Measurements from ENCODE around the gene ROBO4.

ROBO4 gene

DNA sequence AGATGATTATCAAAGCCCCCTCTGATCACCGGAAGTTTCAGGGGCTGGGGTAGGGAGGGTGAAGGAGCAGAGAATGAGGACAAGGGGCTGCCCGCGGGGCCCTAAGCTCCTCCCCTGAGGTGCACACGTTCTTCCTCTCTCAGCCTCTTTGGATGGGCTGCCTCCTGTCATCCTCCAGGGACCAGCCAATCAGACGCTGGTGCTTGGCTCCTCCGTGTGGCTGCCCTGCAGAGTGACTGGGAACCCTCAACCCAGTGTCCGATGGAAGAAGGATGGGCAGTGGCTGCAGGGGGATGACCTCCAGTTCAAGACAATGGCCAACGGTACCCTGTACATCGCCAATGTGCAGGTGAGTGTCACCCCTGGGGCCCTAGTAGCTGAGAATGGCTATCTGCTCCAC is 24.9 kb downstream of the ROBO4 start:
- DNase-seq (ENCODE audit: low spot score), result no peak

GRCh38 chr11:124872280-124872679 is 25.4 kb downstream of the ROBO4 start:
- DNase-seq (ENCODE audit: low spot score), result no peak

DNA sequence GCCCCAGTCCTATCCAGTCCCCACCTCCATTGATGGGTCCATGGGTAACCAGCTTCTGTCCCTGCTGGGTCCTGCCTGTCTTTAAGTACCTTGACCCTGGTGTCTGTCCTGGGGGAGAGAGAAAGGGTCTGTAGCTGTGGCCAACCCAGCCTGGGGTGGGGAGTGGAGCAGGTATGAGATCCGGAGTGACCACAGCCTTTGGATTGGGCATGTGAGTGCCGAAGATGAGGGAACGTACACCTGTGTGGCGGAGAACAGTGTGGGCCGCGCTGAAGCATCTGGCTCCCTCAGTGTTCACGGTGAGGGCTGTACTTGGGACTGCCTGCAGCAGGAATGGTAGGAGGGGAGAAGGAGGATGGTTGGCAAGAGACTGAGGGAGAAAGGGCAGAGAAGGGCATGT is 27.2 kb downstream of the ROBO4 start:
- no peak for DNase-seq (ENCODE audit: low spot score)

DNA sequence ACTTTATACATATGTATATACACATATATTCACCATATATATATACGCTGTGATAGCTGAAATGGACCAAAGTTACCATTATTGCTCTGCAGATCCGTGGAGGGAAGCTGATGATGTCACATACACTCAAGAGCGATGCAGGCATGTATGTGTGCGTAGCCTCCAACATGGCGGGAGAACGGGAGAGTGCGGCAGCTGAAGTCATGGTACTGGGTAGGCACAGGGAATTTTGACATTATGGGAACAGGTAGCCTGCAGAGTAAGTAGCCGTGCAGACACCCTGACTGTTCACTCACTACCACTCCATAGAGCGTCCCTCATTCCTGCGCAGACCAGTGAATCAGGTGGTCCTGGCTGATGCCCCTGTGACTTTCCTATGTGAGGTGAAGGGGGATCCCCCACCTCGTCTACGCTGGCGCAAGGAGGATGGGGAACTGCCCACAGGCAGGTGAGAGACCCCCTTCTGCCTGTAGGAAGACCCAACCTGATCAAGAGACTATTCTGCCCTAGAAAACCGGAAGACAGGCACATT is 27.7 kb downstream of the ROBO4 start:
- DNase-seq (ENCODE audit: low spot score), result no peak

- no peak for DNase-seq (ENCODE audit: low spot score)
These were observed 28.3 kb downstream of the ROBO4 start for GRCh38 chr11:124869331-124869730.

GRCh38 chr11:124868331-124869274 is 29.1 kb downstream of the ROBO4 start:
- DNase-seq (ENCODE audit: low spot score), result no peak

DNA sequence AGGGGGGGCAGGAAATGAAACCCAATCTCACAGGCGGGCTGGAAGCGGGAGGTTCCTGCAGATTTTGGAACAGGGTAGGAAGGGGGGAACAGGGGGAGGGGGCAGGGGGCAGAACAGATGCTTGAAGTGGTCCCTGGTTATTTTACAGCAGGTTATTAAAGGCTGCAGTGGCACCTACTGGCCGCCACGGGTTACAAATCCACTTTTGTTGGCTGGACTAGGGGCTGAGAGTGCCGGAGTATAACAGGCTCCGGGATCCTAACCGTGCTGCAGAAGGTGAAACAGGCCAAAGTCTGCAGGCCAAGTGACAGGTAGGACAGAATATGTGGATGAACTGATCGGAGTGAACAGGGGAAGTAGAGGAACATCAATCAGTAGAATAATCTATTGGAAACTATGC is 30.0 kb downstream of the ROBO4 start:
- peak; percentile 62 for DNase-seq (ENCODE audit: low spot score)

DNA sequence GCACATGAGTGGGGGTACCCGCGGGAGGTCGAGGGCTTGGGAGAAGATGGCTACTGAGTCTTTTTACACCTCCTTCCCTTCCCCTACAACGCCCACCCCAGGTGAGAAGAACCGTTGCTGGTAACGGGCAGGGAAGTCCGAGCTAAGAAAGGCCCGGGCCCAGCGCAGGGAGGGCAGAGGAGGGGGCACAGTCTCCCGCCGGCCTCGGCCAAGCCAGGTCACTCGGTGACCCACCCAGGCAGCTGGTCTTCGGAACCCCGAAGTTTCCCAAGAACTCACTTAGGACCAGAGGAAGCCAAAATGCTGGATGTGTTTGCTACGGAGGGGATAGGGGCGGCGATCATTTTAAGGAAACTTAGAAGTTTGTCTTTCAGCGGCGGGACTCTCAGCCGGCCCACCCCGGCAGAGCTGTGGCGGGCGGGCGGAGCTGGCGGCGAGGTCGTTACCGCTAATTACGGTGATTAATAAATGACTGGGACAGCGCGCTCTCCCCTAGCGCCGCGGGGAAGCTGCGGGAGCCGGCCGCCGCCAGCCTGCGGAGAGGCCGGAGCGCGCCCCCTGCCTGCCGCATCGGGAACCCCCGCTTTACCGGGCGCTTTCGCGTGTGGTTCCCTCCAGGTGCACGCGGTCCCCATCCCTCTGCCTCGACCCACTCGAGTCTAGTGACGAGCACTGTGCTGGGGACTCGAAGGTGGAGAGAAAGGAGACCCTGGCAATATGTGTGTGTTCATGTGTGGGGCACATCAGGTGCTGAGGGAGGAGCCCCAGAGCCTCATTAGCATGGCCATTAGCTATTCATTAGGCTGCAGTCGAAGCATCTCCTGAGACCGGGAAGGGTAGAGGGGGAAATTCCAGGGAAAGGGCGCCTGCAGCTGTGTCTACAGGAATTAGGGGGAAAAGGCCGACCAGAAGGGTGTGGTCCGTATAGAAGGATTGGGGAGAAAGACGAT is 31.5 kb downstream of the ROBO4 start:
- peak; percentile 85 for DNase-seq (ENCODE audit: low spot score)

GRCh38 chr11:124865181-124865901 is 32.3 kb downstream of the ROBO4 start, which contains the start of gene ROBO3:
ROBO3 (plus strand) TSS chr11:124865432; CDS start chr11:124865578, 146 bp downstream.
- DNase-seq (ENCODE audit: low spot score), result no peak

DNA sequence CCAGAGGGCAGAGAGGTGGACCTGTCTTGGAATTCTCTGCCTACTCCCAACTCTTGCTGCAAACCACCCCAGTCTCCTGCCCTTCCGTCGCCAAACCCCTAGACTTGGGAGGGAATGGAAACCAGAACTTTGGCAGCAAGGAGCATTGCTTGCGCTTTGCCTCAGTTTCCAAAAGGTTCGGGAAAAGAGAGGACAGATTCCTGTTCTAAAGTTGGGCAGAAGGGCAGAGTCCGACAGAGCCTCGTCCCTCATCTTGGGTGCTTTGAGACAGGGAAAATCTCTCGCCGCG is 32.8 kb downstream of the ROBO4 start:
- DNase-seq (ENCODE audit: low spot score), result no peak

DNA sequence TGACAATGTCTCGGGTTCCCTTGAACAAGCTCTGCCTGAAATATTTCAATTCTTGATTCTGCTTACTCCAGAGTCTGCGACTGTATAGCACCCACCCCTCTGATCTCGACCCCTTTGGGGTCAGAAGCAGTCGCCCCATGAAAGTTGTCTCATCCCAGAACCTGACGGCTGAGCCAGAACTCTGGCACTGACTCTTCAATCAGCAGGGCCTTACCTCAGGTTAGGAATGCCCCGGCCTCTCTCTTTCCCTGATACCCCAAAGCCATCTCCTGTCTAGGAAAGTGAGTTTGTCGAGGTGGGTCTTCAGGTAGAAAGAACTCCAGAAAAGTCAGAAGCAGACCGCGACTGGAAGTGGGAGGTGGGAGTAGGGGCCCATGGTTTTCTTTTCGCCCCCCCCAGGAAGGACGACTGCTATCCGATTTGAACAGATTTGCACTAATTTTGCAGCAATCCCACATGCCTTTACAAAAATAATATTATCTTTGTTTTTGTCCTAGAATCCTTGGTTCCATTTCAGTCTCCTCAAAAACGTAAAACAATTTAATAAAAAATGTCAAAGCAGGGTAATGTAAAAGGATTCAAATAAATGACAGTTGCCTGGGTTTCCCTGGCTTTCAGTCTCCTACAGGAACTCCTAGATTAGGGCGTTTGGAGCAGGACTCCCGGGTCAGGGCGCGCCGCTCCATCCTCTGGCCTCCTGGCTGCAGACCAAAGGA is 33.3 kb downstream of the ROBO4 start:
- DNase-seq (ENCODE audit: low spot score), result no peak

DNA sequence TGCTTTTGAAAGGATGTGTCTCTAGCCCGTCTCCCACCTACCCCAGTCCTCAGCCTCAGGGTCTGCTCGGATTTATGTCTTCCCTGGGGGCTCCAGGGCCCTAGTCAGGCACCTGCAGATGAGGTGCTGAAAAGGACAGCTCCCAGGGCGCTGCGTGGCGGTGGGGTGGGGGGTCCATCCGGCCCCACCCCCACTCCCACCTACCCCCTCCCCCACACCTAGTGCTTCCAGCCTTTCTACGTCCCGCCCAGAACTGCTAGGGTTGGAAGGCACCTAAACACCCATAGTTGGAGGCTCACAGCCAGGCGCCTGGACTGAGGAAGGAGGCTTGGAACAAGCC is 33.9 kb downstream of the ROBO4 start:
- DNase-seq (ENCODE audit: low spot score), result no peak

GRCh38 chr11:124863137-124863825 is 34.4 kb downstream of the ROBO4 start:
- DNase-seq (ENCODE audit: low spot score), result peak; percentile 71

GRCh38 chr11:124861670-124862069 is 36.0 kb downstream of the ROBO4 start:
- DNase-seq (ENCODE audit: low spot score), result no peak

GRCh38 chr11:124859171-124859570 is 38.5 kb downstream of the ROBO4 start:
- no peak for DNase-seq (ENCODE audit: low spot score)

- DNase-seq (ENCODE audit: low spot score), result no peak
These were observed 51.5 kb downstream of the ROBO4 start for GRCh38 chr11:124846070-124846673.

GRCh38 chr11:124844664-124845079 is 53.0 kb downstream of the ROBO4 start:
- no peak for DNase-seq (ENCODE audit: low spot score)

DNA sequence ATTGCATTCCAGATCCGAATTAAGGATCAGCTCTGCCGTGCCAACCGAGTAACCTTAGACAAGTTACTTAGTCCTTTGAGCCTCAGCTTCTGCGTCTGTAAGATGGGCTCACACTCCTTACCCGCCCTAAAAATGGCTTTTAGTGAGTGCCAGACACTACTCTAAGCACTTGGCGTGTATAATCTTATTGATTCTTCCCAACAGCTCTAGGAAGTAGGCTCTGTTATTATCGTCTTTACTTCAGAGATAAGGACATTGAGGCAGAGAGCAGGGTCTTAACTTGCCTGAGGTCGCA is 54.1 kb downstream of the ROBO4 start:
- no peak for DNase-seq (ENCODE audit: low spot score)

- no peak for DNase-seq (ENCODE audit: low spot score)
These were observed 55.4 kb downstream of the ROBO4 start for GRCh38 chr11:124842305-124842704.

GRCh38 chr11:124841840-124842239 is 55.8 kb downstream of the ROBO4 start:
- no peak for DNase-seq (ENCODE audit: low spot score)

DNA sequence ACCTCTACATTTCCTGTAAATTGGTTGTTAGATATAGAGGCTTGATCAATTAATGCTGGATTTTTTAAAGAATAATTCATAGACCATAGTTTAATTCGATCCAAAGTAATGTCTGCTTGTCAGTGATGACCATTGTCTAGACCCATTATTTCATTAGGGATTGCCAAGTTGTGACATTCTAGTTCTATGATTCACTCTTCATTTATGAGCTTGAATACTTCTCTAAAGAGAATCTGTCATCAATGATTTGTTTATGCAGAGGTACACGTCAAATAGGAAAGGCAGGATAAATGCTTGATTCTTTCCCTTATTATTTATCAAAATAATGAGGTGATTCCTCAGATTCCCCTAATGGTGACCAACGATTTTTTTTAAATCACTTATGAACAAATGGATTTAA is 56.5 kb downstream of the ROBO4 start:
- no peak for DNase-seq (ENCODE audit: low spot score)
